HepG2 (cell line): Measurements from ENCODE around the gene RPL36. TPM values are rescaled to one million over a fixed set of nuclear protein-coding genes. Genes with fewer than 3 reads are reported as not detected.

ENCODE experiments used
- AGO1 ChIP-seq: fragments of 200-400 bp; formaldehyde crosslinking; IDR thresholded peaks from 2 replicates; pipeline ENCODE4 v1.6.1; 2017; ENCODE audit warnings: mild to moderate bottlenecking, low read depth, low read length, moderate library complexity; ENCODE audit not compliant: poor library complexity, severe bottlenecking
- ASH2L ChIP-seq: fragments of 300-600, 200-600 bp; sonication (generic); IDR thresholded peaks from 2 replicates; pipeline ENCODE4 v1.7.0; 2017; ENCODE audit warnings: low read depth, mild to moderate bottlenecking, moderate library complexity, mixed read lengths, low read length; ENCODE audit not compliant: insufficient read length
- CENPBD1 ChIP-seq: sonication (generic); formaldehyde crosslinking; IDR thresholded peaks from 2 replicates; pipeline ENCODE4 v1.8.0; 2022; ENCODE audit warnings: missing genetic modification reagents, low read depth, mild to moderate bottlenecking, borderline replicate concordance
- CHD4 ChIP-seq: fragments of 200-600 bp; sonication (generic); IDR thresholded peaks from 2 replicates; pipeline ENCODE4 v1.7.0; 2017; ENCODE audit warnings: mild to moderate bottlenecking, low read length, borderline replicate concordance
- EHMT2 ChIP-seq: fragments of 200-600 bp; sonication (generic); IDR thresholded peaks from 2 replicates; pipeline ENCODE4 v1.7.0; 2017; ENCODE audit warnings: antibody characterized with exemption, low read depth, low read length, borderline replicate concordance
- FOXK1 ChIP-seq: sonication (generic); formaldehyde crosslinking; IDR thresholded peaks from 2 replicates; pipeline ENCODE4 v1.4.0; 2020; ENCODE audit warnings: low read depth, missing genetic modification reagents, borderline replicate concordance
- MAFF ChIP-seq: IDR thresholded peaks from 2 replicates; pipeline ENCODE4 v1.6.1; 2011; ENCODE audit warnings: low read depth, low read length, improper control_type of control experiment
- NCOR1 ChIP-seq: fragments of 200-600 bp; sonication (generic); IDR thresholded peaks from 2 replicates; pipeline ENCODE4 v1.7.0; 2017; ENCODE audit warnings: antibody characterized with exemption, low read length, borderline replicate concordance
- SMC3 ChIP-seq: IDR thresholded peaks from 2 replicates; pipeline ENCODE4 v1.6.1; 2011; ENCODE audit warnings: low read length, improper control_type of control experiment
- SNAI1 ChIP-seq: sonication (generic); formaldehyde crosslinking; IDR thresholded peaks from 2 replicates; pipeline ENCODE4 v1.5.0; 2020; ENCODE audit warnings: mild to moderate bottlenecking, missing genetic modification reagents, borderline replicate concordance
- TBX3 ChIP-seq: fragments of 450-650 bp; IDR thresholded peaks from 2 replicates; pipeline ENCODE4 v1.6.1; 2017; ENCODE audit warnings: antibody characterized with exemption, mild to moderate bottlenecking, inconsistent platforms, borderline replicate concordance
- ZFP1 ChIP-seq: IDR thresholded peaks from 2 replicates; pipeline ENCODE4 v1.6.1; 2016
- ZNF10 ChIP-seq: sonication (generic); formaldehyde crosslinking; IDR thresholded peaks from 2 replicates; pipeline ENCODE4 v1.4.0; 2020; ENCODE audit warnings: mild to moderate bottlenecking, low read depth, missing genetic modification reagents, borderline replicate concordance
- ZNF556 ChIP-seq: sonication (generic); formaldehyde crosslinking; IDR thresholded peaks from 2 replicates; pipeline ENCODE4 v1.4.0; 2020; ENCODE audit warnings: mild to moderate bottlenecking, missing genetic modification reagents, borderline replicate concordance
- ZNF720 ChIP-seq: sonication (generic); formaldehyde crosslinking; IDR thresholded peaks from 2 replicates; pipeline ENCODE4 v1.4.0; 2020; ENCODE audit warnings: missing genetic modification reagents
- polyA plus RNA-seq, 8 experiments: library from polyadenylated mRNA; depleted of rRNA in 3 of 8; stranded (reverse) in 7 of 8; unstranded in 1 of 8; fragments of >200 nt; fragmentation: Illumina TruSeq in 4 of 8; extraction: Trizol in 4 of 8; gene quantifications; 2 replicates each; pipeline versions ENCODE4 v1.2.1 to v1.2.3, GENCODE V29; 2011 to 2016; ENCODE audit warnings: low read depth in 4 of 8, missing spikeins in 1 of 8, mixed read lengths in 1 of 8; ENCODE audit not compliant: insufficient read depth in 1 of 8
- total RNA-seq, 5 experiments: library from RNA; depleted of rRNA; stranded (reverse); fragments of >200 nt; fragmentation: Illumina TruSeq; extraction: Trizol; gene quantifications; 2 replicates each; pipeline ENCODE4 v1.2.3, GENCODE V29; 2016; ENCODE audit warnings: low read depth in 1 of 5
- TF ChIP-seq, protein P1 (sequence below): sonication (generic); formaldehyde crosslinking; IDR thresholded peaks from 2 replicates; pipeline ENCODE4 v1.4.0; 2020; ENCODE audit warnings: missing genetic modification reagents, borderline replicate concordance
- TF ChIP-seq, protein P2 (sequence below): sonication (generic); formaldehyde crosslinking; IDR thresholded peaks from 2 replicates; pipeline ENCODE4 v1.9.0; 2021; ENCODE audit warnings: mild to moderate bottlenecking, missing genetic modification reagents

Gene RPL36
- total and polyA plus RNA-seq, 2 of the 13 experiments (the other 11 are each of a cell fraction or from before 2014, with no cell fraction given) = 706 to 740 TPM

- TF ChIP-seq SNAI1 (no peak; the same call in 1 of the 2 replicates), ZNF556 (CRISPR knock-in tag) (no peak; the same call in 1 of the 2 replicates), AGO1 (peak; percentile 47), ZNF720 (CRISPR knock-in tag) (no peak), CENPBD1 (CRISPR knock-in tag) (no peak; the same call in 1 of the 2 replicates), NCOR1 (no peak), ZNF10 (CRISPR knock-in tag) (no peak), MAFF (no peak), CHD4 (no peak), SMC3 (no peak; the same call in 1 of the 2 replicates), FOXK1 (CRISPR knock-in tag) (peak; percentile 96), TBX3 (peak; percentile 59), ZFP1 (CRISPR knock-in tag) (peak; percentile 54), ASH2L (peak; percentile 74), EHMT2 (no peak)
- TF ChIP-seq, protein P1, sequence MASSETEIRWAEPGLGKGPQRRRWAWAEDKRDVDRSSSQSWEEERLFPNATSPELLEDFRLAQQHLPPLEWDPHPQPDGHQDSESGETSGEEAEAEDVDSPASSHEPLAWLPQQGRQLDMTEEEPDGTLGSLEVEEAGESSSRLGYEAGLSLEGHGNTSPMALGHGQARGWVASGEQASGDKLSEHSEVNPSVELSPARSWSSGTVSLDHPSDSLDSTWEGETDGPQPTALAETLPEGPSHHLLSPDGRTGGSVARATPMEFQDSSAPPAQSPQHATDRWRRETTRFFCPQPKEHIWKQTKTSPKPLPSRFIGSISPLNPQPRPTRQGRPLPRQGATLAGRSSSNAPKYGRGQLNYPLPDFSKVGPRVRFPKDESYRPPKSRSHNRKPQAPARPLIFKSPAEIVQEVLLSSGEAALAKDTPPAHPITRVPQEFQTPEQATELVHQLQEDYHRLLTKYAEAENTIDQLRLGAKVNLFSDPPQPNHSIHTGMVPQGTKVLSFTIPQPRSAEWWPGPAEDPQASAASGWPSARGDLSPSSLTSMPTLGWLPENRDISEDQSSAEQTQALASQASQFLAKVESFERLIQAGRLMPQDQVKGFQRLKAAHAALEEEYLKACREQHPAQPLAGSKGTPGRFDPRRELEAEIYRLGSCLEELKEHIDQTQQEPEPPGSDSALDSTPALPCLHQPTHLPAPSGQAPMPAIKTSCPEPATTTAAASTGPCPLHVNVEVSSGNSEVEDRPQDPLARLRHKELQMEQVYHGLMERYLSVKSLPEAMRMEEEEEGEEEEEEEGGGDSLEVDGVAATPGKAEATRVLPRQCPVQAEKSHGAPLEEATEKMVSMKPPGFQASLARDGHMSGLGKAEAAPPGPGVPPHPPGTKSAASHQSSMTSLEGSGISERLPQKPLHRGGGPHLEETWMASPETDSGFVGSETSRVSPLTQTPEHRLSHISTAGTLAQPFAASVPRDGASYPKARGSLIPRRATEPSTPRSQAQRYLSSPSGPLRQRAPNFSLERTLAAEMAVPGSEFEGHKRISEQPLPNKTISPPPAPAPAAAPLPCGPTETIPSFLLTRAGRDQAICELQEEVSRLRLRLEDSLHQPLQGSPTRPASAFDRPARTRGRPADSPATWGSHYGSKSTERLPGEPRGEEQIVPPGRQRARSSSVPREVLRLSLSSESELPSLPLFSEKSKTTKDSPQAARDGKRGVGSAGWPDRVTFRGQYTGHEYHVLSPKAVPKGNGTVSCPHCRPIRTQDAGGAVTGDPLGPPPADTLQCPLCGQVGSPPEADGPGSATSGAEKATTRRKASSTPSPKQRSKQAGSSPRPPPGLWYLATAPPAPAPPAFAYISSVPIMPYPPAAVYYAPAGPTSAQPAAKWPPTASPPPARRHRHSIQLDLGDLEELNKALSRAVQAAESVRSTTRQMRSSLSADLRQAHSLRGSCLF (CRISPR knock-in tag) = no peak; the same call in 1 of the 2 replicates
- TF ChIP-seq, protein P2, sequence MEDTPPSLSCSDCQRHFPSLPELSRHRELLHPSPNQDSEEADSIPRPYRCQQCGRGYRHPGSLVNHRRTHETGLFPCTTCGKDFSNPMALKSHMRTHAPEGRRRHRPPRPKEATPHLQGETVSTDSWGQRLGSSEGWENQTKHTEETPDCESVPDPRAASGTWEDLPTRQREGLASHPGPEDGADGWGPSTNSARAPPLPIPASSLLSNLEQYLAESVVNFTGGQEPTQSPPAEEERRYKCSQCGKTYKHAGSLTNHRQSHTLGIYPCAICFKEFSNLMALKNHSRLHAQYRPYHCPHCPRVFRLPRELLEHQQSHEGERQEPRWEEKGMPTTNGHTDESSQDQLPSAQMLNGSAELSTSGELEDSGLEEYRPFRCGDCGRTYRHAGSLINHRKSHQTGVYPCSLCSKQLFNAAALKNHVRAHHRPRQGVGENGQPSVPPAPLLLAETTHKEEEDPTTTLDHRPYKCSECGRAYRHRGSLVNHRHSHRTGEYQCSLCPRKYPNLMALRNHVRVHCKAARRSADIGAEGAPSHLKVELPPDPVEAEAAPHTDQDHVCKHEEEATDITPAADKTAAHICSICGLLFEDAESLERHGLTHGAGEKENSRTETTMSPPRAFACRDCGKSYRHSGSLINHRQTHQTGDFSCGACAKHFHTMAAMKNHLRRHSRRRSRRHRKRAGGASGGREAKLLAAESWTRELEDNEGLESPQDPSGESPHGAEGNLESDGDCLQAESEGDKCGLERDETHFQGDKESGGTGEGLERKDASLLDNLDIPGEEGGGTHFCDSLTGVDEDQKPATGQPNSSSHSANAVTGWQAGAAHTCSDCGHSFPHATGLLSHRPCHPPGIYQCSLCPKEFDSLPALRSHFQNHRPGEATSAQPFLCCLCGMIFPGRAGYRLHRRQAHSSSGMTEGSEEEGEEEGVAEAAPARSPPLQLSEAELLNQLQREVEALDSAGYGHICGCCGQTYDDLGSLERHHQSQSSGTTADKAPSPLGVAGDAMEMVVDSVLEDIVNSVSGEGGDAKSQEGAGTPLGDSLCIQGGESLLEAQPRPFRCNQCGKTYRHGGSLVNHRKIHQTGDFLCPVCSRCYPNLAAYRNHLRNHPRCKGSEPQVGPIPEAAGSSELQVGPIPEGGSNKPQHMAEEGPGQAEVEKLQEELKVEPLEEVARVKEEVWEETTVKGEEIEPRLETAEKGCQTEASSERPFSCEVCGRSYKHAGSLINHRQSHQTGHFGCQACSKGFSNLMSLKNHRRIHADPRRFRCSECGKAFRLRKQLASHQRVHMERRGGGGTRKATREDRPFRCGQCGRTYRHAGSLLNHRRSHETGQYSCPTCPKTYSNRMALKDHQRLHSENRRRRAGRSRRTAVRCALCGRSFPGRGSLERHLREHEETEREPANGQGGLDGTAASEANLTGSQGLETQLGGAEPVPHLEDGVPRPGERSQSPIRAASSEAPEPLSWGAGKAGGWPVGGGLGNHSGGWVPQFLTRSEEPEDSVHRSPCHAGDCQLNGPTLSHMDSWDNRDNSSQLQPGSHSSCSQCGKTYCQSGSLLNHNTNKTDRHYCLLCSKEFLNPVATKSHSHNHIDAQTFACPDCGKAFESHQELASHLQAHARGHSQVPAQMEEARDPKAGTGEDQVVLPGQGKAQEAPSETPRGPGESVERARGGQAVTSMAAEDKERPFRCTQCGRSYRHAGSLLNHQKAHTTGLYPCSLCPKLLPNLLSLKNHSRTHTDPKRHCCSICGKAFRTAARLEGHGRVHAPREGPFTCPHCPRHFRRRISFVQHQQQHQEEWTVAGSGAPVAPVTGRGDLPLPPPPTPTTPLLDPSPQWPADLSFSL = no peak
Observed at GRCh38 chr19:5719961-5720790, 30.1 kb downstream of the RPL36 start, which contains the start of the genes CATSPERD and LONP1 (continued).
